Left ventricle myocardium inferior (tissue), 1 donor: ENCODE measurements around the gene MMP14. TPM values are rescaled to one million over a fixed set of nuclear protein-coding genes. Genes with fewer than 3 reads are reported as not detected.

Experiments used
- DNase-seq: peaks from one replicate; pipeline ENCODE4 v3.0.0-alpha.2; 2020
- H3K27ac ChIP-seq: fragments of 200-600 bp; replicated peaks from 2 replicates; pipeline ENCODE4 v1.8.0; 2021
- H3K27me3 ChIP-seq: fragments of 200-600 bp; 2 replicates; pipeline ENCODE4 v1.8.0; 2021; ENCODE audit warnings: low read depth
- H3K36me3 ChIP-seq: fragments of 200-600 bp; 2 replicates; pipeline ENCODE4 v1.8.0; 2021
- H3K4me1 ChIP-seq: fragments of 200-600 bp; 2 replicates; pipeline ENCODE4 v1.8.0; 2021
- H3K4me3 ChIP-seq: fragments of 200-600 bp; 2 replicates; pipeline ENCODE4 v1.8.0; 2021; ENCODE audit warnings: mild to moderate bottlenecking, moderate library complexity
- H3K9me3 ChIP-seq: fragments of 200-600 bp; replicated peaks from 2 replicates; pipeline ENCODE4 v1.8.0; 2021
- CTCF ChIP-seq: fragments of 200-600 bp; IDR thresholded peaks from 2 replicates; pipeline ENCODE4 v1.8.0; 2021; ENCODE audit warnings: antibody characterized with exemption, mild to moderate bottlenecking, borderline replicate concordance
- intact Hi-C: fragments of 100-400 bp; cut with micrococcal nuclease; formaldehyde crosslinking; loops from one replicate; pipeline ENCODE4 v1.11.0; 2022
- total RNA-seq: library from RNA; stranded (reverse); fragmentation: NEBNext Ultra II Directional; extraction: Animal tissue kit (Norgen Biotek cat#: 25700); gene quantifications from one replicate; pipeline ENCODE4 v1.2.1, GENCODE V29; 2021
- donor health status: DM: no; HTN: yes; CAD: no; lungs with severe emphysema.

MMP14 gene
- total RNA-seq, 1 donor from 2014 or later, result 22.1 TPM

DNA sequence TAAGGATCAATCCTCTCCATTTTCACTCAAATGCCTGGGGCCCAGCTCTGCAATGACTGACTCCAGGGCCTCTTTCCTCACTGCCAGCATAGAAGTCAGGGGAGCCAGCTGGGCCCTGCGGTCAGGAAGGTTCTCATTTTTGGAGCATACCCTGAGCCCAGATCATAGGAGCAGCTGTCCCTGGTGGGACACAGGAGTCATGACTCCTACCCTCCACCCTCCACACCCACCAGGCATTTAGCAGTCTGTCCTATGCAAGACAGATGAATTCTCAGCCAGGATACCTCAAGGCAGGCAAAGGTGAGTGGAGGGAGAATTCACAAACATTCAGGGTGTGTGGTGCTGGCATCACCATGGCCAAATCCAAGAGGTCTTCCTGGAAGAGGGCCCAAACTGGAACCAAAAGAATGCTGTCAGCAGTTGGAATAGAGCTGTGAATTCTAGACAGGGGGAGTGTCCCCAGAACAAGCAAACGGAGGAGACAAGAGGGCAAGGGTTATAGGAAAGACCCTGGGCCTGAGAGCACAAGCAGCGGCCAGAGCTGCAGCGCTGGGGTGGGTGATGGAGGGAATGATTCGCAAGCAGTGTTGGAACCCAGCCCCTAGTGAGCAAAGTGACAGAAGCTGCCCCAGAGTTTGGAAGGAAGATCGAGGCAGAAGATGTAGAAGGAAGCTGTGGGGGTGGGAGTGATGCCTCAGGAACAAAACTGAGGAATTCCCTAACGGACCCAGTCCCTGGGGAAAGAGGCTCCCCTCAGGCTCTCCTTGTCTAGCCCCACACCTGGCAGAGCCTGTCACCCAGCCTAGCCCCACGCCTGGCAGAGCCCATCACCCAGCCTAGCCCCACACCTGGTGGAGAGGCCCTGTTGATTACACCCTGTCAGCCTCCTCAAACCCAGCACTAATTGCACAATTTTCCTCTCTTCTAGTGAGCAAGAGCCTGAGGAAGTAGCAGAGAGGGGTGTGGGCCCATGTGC lies 42.2 kb downstream of the MMP14 start:
- H3K27me3 ChIP-seq, result peaks cover 5% of the 10 kb centered on the region
- no peaks in the 10 kb centered on the region for H3K9me3 ChIP-seq
- peaks cover 57% of the 10 kb centered on the region for H3K36me3 ChIP-seq
- peaks cover 20% of the 10 kb centered on the region for H3K4me1 ChIP-seq
- no peak overlapping the region for H3K27ac ChIP-seq
- DNase-seq, result no peak
- no peak for TF ChIP-seq CTCF
- no peak overlapping the region for H3K4me3 ChIP-seq
- intact Hi-C loops, result no loop called here

- no peak for TF ChIP-seq CTCF
- Histone ChIP-seq H3K4me1 (peaks cover 10% of the 10 kb centered on the region), H3K27me3 (peaks cover 19% of the 10 kb centered on the region), H3K36me3 (peaks cover 22% of the 10 kb centered on the region), H3K4me3 (no peak overlapping the region), H3K9me3 (no peaks in the 10 kb centered on the region), H3K27ac (no peak overlapping the region)
- intact Hi-C loops, result no loop called here
- DNase-seq, result no peak
These were observed 45.7 kb downstream of the MMP14 start for GRCh38 chr14:22882064-22882463.

DNA sequence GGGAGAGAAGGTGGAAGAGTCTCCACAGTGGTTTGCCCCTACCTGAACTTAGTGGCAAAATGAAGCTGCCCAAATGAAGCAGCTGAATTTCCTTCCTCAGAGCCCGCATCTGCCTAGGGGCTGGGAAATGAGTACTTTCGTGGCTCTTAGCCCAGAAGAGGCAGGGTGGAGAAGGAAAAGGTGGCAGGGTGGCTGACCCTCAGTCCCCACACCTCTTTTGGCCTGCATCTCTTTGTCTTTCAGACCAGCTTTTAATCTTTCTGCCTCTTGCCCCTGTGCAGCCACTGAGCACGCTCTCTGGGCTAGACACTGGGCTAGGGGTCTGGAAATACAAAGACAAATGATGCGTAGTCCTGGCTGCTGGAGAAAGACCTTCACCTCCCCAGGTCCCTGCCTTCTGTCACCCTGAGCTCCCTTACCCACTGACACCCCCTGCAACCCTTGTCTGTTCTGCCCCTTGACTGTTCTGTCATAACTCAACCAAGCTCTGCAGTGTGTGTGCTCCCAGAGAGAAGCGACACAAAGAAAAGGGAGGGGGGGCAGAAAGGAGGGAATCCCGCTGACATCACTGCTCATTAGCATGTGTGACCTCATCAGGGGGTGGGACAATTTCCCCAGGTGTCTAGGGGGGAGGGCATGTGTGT lies 46.3 kb downstream of the MMP14 start:
- peaks cover 16% of the 10 kb centered on the region for H3K4me1 ChIP-seq
- H3K27ac ChIP-seq, result no peak overlapping the region
- H3K36me3 ChIP-seq, result peaks cover 17% of the 10 kb centered on the region
- H3K9me3 ChIP-seq, result no peaks in the 10 kb centered on the region
- intact Hi-C loops, result no loop called here
- H3K27me3 ChIP-seq, result peaks cover 19% of the 10 kb centered on the region
- H3K4me3 ChIP-seq, result no peak overlapping the region
- no peak for DNase-seq
- no peak for TF ChIP-seq CTCF

DNA sequence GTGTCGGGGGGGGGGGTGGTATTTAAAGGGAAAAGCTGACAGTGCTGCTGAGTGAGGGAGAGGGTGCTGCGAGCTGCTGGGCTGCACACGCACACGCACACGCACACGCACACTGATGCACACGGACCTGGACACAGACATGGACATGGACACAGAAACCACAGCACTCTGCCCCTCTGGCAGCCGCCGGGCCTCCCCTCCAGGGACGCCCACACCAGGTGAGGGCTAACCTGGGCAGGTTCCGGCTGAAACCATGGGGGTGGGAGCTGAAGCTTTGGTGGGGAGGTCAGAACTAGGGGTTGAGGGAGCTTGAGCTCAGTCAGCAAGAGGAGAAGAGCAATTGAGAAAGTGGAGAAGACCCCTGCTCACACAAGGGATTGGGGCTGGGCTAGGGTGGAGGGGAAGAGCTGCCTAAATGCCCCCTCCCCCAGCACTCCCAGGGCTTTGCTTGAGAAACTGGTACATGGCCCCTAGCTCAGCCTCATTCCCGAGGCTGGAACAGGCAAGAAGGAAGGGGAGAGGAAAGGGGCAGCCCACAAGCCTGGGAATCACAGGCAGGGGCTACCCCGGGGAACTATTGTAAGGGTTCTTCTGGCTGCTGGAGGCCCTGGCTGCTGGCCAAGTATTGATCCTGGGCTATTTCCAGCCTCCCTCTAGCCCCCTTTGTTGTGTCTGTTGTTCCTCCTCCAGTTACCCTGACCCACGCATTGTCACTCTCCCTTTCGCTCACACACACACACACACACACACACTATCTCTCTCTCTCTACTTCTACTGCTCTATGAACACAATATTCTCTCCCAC lies 47.0 kb downstream of the MMP14 start, which contains the start of gene REM2:
REM2 (plus strand) TSS at position 50 of the 804 bp plus-strand sequence; CDS start at position 116, 66 bp downstream.
- TF ChIP-seq CTCF, result no peak
- H3K27ac ChIP-seq, result no peak within 1 kb of the TSS
- H3K27me3 ChIP-seq, result peaks cover 19% of the 10 kb centered on the region
- no peak for DNase-seq
- intact Hi-C loops, result no loop called here
- no peaks in the 10 kb centered on the region for H3K9me3 ChIP-seq
- H3K4me3 ChIP-seq, result no peak within 1 kb of the TSS
- H3K36me3 ChIP-seq, result peaks cover 9% of the 10 kb centered on the region
- peaks cover 20% of the 10 kb centered on the region for H3K4me1 ChIP-seq
